Measurements from ENCODE around the gene B4GALNT4. TPM values are rescaled to one million over a fixed set of nuclear protein-coding genes. Genes with fewer than 3 reads are reported as not detected.

The B4GALNT4 gene
- total RNA-seq, 2 donors from 2014 or later: 1.6 to 2.0 TPM

DNA sequence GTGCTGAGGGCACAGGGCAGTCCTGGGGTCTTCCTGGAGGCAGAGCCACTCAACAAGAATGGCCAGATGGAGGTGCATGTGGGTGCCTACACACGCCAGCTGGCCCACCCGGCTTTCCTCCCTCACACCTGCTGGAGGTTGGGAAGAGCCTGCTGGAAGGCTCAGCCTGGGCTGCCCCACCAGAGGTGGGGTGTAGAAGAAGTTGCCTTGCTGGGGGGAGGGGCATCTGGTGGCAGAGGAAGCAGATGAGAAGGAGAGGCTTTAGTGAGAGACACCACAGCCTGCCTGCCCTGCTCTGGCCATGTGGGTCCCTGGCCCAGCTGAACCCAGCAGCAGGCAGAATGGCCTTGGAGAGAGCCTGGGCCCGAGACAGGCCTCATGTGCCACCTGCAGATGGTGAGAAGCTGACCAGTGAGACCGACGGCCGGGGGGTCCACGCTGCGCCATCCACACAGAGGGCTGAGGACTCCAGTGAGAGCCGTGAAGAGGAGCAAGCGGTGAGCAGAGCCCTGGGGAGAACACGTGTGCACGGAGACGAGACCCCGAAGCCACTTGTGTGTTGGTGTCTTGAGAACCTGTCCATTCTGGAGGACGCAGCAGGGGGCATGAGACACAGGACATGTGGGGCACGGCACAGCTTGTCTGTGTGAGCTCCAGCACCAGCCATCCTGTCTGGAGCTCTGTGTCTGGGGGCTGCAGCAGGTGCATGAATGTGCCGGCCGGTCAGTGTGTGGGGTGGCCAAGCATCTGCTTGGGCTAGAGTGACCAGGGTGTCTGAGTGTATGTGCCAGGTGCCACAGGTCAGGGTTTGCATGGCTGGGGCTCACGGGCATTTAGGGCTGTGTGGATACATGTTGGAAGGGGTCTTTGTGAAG, 2.7 kb downstream of the B4GALNT4 start:
- no peak overlapping the region for H3K4me3 ChIP-seq
- H3K9ac ChIP-seq (ENCODE audit: low read depth in 2 of 2, low read length in 2 of 2): no peak overlapping the region
- intact Hi-C loops (cut with DNase I): no loop called here
- H3K4me1 ChIP-seq: no peaks in the 10 kb centered on the region
- no peaks in the 10 kb centered on the region for H3K9me3 ChIP-seq
- H3K27ac ChIP-seq: no peak overlapping the region
- TF ChIP-seq CTCF (IDR thresholded peaks at IDR 0.05): no peak
- peaks cover 22% of the 10 kb centered on the region for H3K27me3 ChIP-seq
- no peaks in the 10 kb centered on the region for H3K36me3 ChIP-seq
- DNase-seq: no peak

- H3K27me3 ChIP-seq: peaks cover 20% of the 10 kb centered on the region
- TF ChIP-seq CTCF (IDR thresholded peaks at IDR 0.05): no peak
- H3K36me3 ChIP-seq: no peaks in the 10 kb centered on the region
- intact Hi-C loops (cut with DNase I): no loop called here
- no peak for DNase-seq
- no peak overlapping the region for H3K27ac ChIP-seq
- no peak overlapping the region for H3K4me3 ChIP-seq
- H3K9ac ChIP-seq (ENCODE audit: low read depth in 2 of 2, low read length in 2 of 2): no peak overlapping the region
- no peaks in the 10 kb centered on the region for H3K9me3 ChIP-seq
- H3K4me1 ChIP-seq: no peaks in the 10 kb centered on the region
Measured at GRCh38 chr11:372809-373715, 3.8 kb downstream of the B4GALNT4 start.

DNA sequence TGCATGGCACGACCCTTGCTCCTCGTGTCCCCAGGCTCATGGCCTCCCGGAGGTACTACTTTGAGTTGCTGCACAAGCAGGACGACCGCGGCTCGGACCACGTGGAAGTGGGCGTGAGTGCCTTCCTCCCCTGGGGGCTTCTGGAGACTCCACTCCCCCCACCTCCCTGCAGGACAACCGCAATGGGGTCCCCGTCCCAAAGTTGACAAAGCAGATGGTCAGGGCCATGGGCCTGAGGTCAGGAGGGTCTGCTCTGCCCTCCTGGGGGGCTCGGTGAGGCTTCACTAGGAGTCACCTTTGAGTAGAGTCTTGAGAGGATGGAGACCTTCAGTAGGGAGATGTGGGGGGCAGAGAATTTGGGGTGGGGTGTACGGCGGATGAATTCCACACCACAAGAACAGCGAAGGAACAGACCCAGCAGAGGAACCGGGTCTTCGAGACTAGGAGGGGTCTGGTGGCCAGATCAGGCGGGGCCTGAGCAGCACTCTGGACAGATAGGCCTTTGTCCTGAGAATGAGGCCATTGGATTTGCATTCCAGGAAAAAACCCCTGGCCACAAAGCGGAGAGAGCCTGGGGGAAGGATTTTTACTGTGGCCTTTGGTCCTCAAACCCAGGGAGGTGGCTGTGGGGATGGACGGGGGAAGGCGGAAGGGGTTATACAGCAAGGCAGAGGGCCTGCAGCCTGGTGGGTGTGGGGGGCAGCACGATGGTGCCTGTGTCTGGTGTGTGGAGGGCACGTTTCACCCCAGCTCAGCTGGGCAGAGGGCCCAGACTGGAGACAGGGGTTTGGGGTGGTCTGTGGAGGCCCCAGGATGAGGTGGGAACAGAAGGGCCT, 4.6 kb downstream of the B4GALNT4 start:
- no peak for TF ChIP-seq CTCF (IDR thresholded peaks at IDR 0.05)
- intact Hi-C loops (cut with DNase I): no loop called here
- Histone ChIP-seq H3K9me3 (no peaks in the 10 kb centered on the region), H3K27me3 (peaks cover 12% of the 10 kb centered on the region), H3K4me1 (no peaks in the 10 kb centered on the region), H3K36me3 (no peaks in the 10 kb centered on the region), H3K27ac (no peak overlapping the region), H3K9ac (ENCODE audit: low read depth in 2 of 2, low read length in 2 of 2) (no peak overlapping the region), H3K4me3 (no peak overlapping the region)
- no peak for DNase-seq

DNA sequence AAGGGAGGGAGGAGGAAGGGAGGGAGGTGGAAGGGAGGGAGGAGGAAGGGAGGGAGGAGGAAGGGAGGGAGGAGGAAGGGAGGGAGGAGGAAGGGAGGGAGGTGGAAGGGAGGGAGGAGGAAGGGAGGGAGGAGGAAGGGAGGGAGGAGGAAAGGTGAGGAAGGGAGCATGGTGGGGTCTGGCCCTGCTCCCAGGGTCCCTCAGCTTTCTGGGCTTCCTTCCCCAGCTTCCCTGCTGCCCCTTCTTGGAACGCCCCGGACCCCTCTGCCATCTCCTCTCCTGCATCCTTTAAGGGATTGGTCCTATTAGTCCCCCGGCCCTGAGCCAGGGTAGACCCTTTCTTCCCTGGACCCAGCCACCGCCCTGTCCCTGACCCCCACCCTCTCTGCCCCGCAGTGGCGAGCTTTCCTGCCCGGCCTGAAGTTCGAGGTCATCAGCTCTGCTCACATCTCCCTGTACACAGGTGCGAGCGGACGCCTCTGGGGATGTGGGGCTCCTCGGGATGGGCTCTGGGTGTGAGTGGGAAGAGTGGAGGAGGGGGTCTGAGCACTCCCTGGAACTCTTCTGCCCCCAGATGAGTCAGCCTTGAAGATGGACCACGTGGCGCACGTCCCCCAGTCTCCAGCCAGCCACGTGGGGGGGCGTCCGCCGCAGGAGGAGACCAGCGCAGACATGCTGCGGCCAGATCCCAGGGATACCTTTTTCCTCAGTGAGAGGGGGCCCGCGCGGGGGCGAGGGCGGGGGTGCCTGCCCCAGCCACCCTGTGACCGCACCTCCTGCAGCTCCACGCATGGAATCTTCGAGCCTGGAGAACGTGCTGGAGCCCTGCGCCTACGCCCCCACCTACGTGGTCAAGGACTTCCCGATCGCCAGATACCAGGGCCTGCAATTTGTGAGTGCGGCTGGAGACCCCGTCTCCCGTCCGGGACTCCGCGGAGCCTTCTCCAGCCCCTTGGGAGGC, 6.0 kb downstream of the B4GALNT4 start:
- no peak for DNase-seq
- no peak for TF ChIP-seq CTCF (IDR thresholded peaks at IDR 0.05)
- H3K4me3 ChIP-seq: no peak overlapping the region
- no peaks in the 10 kb centered on the region for H3K4me1 ChIP-seq
- H3K36me3 ChIP-seq: no peaks in the 10 kb centered on the region
- no peak overlapping the region for H3K9ac ChIP-seq (ENCODE audit: low read depth in 2 of 2, low read length in 2 of 2)
- peaks cover 7% of the 10 kb centered on the region for H3K27me3 ChIP-seq
- intact Hi-C loops (cut with DNase I): no loop called here
- no peak overlapping the region for H3K27ac ChIP-seq
- H3K9me3 ChIP-seq: no peaks in the 10 kb centered on the region
